ENCODE results near the gene SPANXA2.

Gene SPANXA2

DNA sequence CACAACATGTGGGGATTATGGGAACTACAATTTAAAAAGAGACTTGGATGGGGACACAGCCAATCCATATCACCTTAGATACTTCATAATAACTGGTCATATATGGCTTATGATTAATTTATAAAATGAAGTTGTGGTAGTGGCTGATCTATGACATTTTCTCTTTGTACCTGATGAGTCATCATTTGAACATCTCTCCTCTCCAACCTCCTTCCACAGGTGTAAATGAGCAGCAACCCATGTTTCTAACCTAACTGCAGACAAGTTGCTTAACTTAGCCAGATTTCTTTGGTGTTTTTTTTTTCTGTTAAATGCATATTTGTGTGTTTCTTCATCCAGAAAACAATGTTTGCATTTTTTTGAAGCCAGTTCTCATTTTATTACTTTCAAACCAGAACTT, 42.6 kb downstream of the SPANXA2 start:
- no peak for TF ChIP-seq EZH2 (IDR thresholded peaks at IDR 0.05; ENCODE audit: borderline replicate concordance, low read length)
- TF ChIP-seq, protein P1, sequence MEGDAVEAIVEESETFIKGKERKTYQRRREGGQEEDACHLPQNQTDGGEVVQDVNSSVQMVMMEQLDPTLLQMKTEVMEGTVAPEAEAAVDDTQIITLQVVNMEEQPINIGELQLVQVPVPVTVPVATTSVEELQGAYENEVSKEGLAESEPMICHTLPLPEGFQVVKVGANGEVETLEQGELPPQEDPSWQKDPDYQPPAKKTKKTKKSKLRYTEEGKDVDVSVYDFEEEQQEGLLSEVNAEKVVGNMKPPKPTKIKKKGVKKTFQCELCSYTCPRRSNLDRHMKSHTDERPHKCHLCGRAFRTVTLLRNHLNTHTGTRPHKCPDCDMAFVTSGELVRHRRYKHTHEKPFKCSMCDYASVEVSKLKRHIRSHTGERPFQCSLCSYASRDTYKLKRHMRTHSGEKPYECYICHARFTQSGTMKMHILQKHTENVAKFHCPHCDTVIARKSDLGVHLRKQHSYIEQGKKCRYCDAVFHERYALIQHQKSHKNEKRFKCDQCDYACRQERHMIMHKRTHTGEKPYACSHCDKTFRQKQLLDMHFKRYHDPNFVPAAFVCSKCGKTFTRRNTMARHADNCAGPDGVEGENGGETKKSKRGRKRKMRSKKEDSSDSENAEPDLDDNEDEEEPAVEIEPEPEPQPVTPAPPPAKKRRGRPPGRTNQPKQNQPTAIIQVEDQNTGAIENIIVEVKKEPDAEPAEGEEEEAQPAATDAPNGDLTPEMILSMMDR (IDR thresholded peaks at IDR 0.05; ENCODE audit: low read length), result no peak
- no peak overlapping the region for H3K4me2 ChIP-seq (ENCODE audit: low read length)
- no peak overlapping the region for H2AFZ ChIP-seq (ENCODE audit: low read length)
- no peaks in the 10 kb centered on the region for H3K36me3 ChIP-seq (ENCODE audit: insufficient read depth, low read length)
- no peaks in the 10 kb centered on the region for H3K79me2 ChIP-seq (ENCODE audit: insufficient read depth, low read length)
- no peaks in the 10 kb centered on the region for H4K20me1 ChIP-seq (ENCODE audit: insufficient read depth, low read length)
- no peak overlapping the region for H3K9ac ChIP-seq (ENCODE audit: low read length)
- H3F3A ChIP-seq (ENCODE audit: insufficient read depth, low read length), result no peaks in the 10 kb centered on the region
- no peak overlapping the region for H3K4me3 ChIP-seq (ENCODE audit: low read depth, low read length, poor library complexity, severe bottlenecking)
- H3K27ac ChIP-seq (ENCODE audit: low read depth, low read length, poor library complexity, severe bottlenecking), result no peak overlapping the region
- no peaks in the 10 kb centered on the region for H3K27me3 ChIP-seq (ENCODE audit: insufficient read depth, low read length)
- H3K9me3 ChIP-seq (ENCODE audit: low read length), result no peaks in the 10 kb centered on the region
- no peaks in the 10 kb centered on the region for H3K9me2 ChIP-seq (ENCODE audit: low read depth, low read length)
- no peaks in the 10 kb centered on the region for H3K4me1 ChIP-seq (ENCODE audit: insufficient read depth, low read length, severe bottlenecking)

DNA sequence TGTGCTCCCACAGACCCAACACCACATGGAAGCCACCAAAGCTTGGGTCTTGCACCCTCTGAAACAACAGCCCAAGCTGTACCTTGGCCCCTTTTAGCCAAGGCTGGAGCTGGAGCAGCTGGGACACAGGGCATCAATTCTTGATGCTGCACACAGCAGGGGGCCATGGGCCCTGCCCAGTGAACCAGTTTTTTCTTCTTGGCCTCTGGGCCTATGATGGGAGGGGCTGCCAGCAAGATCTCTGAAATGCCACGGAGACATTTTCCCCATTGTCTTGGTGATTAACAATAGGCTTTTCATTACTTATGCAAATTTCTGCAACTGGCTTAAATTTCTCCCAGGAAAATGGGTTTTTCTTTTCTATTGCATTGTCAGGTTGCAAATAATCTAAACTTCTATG, 49.0 kb downstream of the SPANXA2 start:
- H4K20me1 ChIP-seq (ENCODE audit: insufficient read depth, low read length), result no peaks in the 10 kb centered on the region
- no peaks in the 10 kb centered on the region for H3K4me1 ChIP-seq (ENCODE audit: insufficient read depth, low read length, severe bottlenecking)
- no peak overlapping the region for H3K4me2 ChIP-seq (ENCODE audit: low read length)
- no peaks in the 10 kb centered on the region for H3K9me2 ChIP-seq (ENCODE audit: low read depth, low read length)
- H3K9me3 ChIP-seq (ENCODE audit: low read length), result no peaks in the 10 kb centered on the region
- H3K36me3 ChIP-seq (ENCODE audit: insufficient read depth, low read length), result no peaks in the 10 kb centered on the region
- no peaks in the 10 kb centered on the region for H3K79me2 ChIP-seq (ENCODE audit: insufficient read depth, low read length)
- no peak overlapping the region for H3K9ac ChIP-seq (ENCODE audit: low read length)
- no peak overlapping the region for H3K4me3 ChIP-seq (ENCODE audit: low read depth, low read length, poor library complexity, severe bottlenecking)
- no peak overlapping the region for H2AFZ ChIP-seq (ENCODE audit: low read length)
- TF ChIP-seq, protein P1 (IDR thresholded peaks at IDR 0.05; ENCODE audit: low read length), result no peak
- no peak for TF ChIP-seq EZH2 (IDR thresholded peaks at IDR 0.05; ENCODE audit: borderline replicate concordance, low read length)
- no peaks in the 10 kb centered on the region for H3F3A ChIP-seq (ENCODE audit: insufficient read depth, low read length)
- H3K27ac ChIP-seq (ENCODE audit: low read depth, low read length, poor library complexity, severe bottlenecking), result no peak overlapping the region
- H3K27me3 ChIP-seq (ENCODE audit: insufficient read depth, low read length), result no peaks in the 10 kb centered on the region
